ENCODE measurements around the gene OR11G2. TPM values are rescaled to one million over a fixed set of nuclear protein-coding genes. Genes with fewer than 3 reads are reported as not detected.
"Not testable (repeated sequence)": the region's sequence is repeated elsewhere in the genome, so short reads cannot be mapped to it uniquely, and the experiment has no call there.

OR11G2 gene
- total and polyA plus RNA-seq, 2 experiments from 2014 or later = not detected

DNA sequence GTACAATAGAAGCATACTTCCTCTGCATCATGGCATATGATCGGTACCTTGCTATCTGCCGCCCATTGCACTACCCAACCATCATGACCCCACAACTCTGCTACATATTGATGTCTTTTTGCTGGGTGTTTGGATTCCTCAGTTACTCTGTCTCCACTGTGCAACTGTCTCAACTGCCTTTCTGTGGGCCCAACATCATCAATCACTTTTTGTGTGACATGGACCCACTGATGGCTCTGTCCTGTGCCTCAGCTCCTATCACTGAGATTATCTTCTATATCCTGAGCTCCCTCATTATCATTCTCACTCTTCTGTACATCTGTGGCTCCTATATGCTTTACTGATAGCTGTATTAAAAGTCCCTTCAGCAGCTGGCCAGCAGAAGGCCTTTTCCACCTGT, 18.9 kb downstream of the OR11G2 start (continued):
- TF ChIP-seq, protein P1, sequence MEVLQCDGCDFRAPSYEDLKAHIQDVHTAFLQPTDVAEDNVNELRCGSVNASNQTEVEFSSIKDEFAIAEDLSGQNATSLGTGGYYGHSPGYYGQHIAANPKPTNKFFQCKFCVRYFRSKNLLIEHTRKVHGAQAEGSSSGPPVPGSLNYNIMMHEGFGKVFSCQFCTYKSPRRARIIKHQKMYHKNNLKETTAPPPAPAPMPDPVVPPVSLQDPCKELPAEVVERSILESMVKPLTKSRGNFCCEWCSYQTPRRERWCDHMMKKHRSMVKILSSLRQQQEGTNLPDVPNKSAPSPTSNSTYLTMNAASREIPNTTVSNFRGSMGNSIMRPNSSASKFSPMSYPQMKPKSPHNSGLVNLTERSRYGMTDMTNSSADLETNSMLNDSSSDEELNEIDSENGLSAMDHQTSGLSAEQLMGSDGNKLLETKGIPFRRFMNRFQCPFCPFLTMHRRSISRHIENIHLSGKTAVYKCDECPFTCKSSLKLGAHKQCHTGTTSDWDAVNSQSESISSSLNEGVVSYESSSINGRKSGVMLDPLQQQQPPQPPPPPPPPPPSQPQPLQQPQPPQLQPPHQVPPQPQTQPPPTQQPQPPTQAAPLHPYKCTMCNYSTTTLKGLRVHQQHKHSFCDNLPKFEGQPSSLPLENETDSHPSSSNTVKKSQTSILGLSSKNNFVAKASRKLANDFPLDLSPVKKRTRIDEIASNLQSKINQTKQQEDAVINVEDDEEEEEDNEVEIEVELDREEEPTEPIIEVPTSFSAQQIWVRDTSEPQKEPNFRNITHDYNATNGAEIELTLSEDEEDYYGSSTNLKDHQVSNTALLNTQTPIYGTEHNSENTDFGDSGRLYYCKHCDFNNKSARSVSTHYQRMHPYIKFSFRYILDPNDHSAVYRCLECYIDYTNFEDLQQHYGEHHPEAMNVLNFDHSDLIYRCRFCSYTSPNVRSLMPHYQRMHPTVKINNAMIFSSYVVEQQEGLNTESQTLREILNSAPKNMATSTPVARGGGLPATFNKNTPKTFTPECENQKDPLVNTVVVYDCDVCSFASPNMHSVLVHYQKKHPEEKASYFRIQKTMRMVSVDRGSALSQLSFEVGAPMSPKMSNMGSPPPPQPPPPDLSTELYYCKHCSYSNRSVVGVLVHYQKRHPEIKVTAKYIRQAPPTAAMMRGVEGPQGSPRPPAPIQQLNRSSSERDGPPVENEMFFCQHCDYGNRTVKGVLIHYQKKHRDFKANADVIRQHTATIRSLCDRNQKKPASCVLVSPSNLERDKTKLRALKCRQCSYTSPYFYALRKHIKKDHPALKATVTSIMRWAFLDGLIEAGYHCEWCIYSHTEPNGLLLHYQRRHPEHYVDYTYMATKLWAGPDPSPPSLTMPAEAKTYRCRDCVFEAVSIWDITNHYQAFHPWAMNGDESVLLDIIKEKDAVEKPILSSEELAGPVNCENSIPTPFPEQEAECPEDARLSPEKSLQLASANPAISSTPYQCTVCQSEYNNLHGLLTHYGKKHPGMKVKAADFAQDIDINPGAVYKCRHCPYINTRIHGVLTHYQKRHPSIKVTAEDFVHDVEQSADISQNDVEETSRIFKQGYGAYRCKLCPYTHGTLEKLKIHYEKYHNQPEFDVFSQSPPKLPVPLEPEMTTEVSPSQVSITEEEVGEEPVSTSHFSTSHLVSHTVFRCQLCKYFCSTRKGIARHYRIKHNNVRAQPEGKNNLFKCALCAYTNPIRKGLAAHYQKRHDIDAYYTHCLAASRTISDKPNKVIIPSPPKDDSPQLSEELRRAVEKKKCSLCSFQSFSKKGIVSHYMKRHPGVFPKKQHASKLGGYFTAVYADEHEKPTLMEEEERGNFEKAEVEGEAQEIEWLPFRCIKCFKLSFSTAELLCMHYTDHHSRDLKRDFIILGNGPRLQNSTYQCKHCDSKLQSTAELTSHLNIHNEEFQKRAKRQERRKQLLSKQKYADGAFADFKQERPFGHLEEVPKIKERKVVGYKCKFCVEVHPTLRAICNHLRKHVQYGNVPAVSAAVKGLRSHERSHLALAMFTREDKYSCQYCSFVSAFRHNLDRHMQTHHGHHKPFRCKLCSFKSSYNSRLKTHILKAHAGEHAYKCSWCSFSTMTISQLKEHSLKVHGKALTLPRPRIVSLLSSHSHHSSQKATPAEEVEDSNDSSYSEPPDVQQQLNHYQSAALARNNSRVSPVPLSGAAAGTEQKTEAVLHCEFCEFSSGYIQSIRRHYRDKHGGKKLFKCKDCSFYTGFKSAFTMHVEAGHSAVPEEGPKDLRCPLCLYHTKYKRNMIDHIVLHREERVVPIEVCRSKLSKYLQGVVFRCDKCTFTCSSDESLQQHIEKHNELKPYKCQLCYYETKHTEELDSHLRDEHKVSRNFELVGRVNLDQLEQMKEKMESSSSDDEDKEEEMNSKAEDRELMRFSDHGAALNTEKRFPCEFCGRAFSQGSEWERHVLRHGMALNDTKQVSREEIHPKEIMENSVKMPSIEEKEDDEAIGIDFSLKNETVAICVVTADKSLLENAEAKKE (CRISPR knock-in tag; IDR thresholded peaks at IDR 0.05) = no peak
- no peak for TF ChIP-seq EZH2phosphoT487 (IDR thresholded peaks at IDR 0.05; ENCODE audit: unreplicated experiment)
- TF ChIP-seq NANOG (IDR thresholded peaks at IDR 0.05; ENCODE audit: borderline replicate concordance) = no peak
- TF ChIP-seq, protein P2, sequence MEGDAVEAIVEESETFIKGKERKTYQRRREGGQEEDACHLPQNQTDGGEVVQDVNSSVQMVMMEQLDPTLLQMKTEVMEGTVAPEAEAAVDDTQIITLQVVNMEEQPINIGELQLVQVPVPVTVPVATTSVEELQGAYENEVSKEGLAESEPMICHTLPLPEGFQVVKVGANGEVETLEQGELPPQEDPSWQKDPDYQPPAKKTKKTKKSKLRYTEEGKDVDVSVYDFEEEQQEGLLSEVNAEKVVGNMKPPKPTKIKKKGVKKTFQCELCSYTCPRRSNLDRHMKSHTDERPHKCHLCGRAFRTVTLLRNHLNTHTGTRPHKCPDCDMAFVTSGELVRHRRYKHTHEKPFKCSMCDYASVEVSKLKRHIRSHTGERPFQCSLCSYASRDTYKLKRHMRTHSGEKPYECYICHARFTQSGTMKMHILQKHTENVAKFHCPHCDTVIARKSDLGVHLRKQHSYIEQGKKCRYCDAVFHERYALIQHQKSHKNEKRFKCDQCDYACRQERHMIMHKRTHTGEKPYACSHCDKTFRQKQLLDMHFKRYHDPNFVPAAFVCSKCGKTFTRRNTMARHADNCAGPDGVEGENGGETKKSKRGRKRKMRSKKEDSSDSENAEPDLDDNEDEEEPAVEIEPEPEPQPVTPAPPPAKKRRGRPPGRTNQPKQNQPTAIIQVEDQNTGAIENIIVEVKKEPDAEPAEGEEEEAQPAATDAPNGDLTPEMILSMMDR (conservative IDR thresholded peaks at IDR 0.05; ENCODE audit: low read depth in 2 of 2) = no peak

DNA sequence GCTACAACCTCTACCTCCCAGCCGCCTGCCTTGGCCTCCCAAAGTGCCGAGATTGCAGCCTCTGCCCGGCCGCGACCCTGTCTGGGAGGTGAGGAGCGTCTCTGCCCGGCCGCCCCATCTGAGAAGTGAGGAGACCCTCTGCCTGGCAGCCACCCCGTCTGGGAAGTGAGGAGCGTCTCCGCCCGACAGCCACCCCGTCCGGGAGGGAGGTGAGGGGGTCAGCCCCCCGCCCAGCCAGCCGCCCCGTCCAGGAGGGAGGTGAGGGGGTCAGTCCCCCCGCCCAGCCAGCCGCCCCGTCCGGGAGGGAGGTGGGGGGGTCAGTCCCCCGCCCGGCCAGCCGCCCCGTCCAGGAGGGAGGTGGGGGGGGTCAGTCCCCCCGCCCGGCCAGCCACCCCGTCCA, 21.7 kb downstream of the OR11G2 start:
- H3K4me2 ChIP-seq; H3K4me3 Mint-ChIP-seq; H3F3A ChIP-seq (replicated peaks; ENCODE audit: low read depth); H4K20me1 ChIP-seq (replicated peaks; ENCODE audit: insufficient read depth); DNase-seq (ENCODE audit: low spot score); H3K27me3 Mint-ChIP-seq (ENCODE audit: insufficient read depth, low read depth, poor library complexity); ATAC-seq; H3K4me1 ChIP-seq (ENCODE audit: insufficient read depth); H3K27ac ChIP-seq (ENCODE audit: low read depth); H3K4me3 ChIP-seq; H3K36me3 ChIP-seq (ENCODE audit: insufficient read depth); H3K79me2 ChIP-seq (replicated peaks; ENCODE audit: insufficient read depth); H3K27ac Mint-ChIP-seq; H3K27me3 ChIP-seq (ENCODE audit: insufficient read depth); H3K4me1 Mint-ChIP-seq; H3K9me2 ChIP-seq (ENCODE audit: insufficient read depth); H2AFZ ChIP-seq: not testable (repeated sequence)
- Mint-ChIP-seq H3K36me3 (ENCODE audit: low read depth) (peaks cover 23% of the 10 kb centered on the region), H3K9me3 (peaks cover 90% of the 10 kb centered on the region)
